IPS-NIHi7 (cell line): Measurements from ENCODE around the gene BOD1L1.

Source experiments
- DNase-seq: peaks from one replicate; pipeline ENCODE4 v3.0.0; 2012; ENCODE audit warnings: mixed read lengths; ENCODE audit errors: extremely low spot score

BOD1L1 gene

DNA sequence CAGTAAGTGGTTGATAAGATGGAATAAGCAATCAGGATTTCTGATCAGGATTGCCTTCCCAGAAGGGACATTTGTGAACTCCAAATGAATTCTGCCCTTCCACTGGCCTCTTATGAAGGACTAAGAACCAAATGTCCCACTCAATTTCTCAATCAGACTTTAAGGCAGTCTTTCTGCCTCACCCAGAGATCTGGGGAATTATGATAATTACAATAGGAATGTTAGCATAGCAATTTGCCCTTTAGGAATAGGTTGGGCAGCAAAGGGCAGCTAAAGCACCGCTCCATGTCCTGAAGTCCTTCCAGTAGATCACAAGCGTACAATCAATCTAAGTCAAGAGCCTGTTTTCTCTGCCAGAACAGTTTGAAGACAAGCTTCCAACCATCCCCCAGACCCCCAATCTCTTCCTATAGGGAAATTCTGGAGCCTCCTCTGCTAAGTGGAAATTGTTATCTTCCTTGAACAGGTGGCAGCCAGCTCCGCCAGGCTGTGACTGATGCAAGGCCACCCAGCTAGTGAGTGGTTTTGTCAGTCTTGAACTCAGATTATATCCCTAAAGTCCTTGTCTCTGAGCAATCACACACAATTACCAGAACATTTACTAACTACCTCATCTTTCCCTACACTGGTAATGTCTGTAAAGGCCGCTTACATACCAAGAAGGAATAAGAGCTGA lies 101.8 kb downstream of the BOD1L1 start:
- no peak for DNase-seq

DNA sequence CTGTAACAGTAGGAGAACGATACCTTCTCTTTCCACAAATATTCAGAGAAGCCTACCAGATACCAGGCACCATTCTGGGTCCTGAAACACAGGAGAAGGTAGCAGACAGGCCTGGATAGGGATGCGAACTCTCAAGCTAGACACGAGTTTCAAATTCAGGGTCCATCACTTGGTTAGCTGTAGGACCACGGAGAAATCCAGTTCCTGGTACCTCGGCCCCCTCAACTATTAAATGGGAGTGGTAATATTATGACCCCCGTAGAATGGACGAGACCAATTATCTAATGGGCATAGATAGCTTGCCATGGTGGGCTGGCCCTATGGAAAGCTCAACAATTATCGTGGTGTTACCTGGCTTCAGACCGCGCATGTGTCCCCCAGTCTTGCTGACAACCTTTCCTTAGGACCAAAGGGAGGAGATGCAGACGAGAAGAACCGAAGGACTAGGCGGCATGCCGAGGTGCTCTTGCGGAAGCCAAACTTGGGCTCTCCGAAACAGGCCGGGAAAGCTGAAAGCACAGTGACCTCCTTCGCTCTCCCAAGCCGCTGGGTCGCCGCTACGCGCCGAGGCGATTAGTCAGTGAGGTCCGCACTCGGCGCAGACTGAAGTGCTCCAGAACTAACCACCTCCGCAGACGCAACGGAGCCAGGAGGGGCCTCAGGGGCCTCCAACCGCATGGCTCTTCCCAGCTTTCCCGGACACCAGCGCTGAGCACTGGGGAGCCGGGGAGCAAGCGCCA lies 102.9 kb downstream of the BOD1L1 start:
- no peak for DNase-seq

DNA sequence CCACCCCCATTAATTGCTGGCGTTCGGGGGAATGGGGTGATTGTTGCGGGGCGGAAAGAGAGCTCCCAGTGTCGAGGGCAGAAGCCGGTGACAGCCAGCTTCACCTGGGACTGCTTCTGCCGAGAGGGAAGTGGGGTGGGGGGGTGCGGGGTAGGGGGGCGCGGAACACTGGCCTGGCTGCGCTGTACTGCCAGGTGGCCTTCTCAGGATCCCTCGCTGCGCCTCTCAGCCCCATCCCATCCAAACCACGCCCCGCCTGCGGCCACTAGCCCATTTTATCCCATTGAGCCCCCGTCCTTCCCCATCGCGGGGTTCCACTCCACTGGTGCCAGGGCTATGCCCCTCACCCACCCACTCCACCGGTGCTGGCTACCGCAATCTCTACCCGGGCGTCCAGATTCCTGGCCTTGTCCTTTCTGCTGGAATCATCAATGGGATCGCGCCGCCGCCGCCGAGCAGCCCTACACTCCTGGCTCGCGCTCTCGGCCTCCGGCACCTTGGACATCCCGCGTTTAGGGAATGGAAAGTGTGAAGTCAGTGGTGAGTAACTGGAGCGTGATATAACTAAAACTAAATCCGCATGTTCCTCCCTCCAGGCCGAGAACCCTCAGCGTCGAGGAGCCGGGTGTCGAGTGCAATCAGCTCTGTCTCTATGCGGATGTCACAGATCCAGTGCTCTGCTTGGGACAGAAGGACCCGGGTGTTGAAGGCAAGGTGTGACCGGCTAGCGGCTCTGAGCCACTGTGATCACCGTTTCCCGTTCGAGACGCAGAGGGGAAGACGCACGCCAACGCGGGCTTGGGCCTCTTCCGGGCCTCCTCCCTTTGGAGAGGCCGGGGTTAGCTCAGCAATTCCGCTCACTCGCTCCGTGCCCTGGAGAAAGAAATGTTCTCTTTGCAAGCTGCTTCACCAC lies 103.7 kb downstream of the BOD1L1 start:
- DNase-seq: no peak

DNA sequence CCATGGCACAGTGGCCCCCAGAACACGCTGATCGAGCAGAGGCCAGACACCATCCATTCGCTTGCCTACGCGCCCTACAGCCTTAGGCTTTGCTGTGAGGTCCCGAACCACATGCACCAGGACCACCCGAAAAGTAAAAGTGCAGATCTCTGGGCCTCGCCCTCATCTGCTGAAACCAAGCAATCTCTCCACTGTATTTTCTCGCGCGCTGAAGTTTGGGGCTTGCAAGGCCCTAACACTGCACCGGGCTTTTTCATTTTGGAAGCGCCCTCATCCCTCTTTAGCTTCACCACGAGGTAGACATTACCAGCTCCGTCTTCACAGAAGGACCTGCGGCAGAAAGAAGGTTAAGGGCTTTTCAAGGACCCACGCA lies 104.4 kb downstream of the BOD1L1 start:
- no peak for DNase-seq

DNA sequence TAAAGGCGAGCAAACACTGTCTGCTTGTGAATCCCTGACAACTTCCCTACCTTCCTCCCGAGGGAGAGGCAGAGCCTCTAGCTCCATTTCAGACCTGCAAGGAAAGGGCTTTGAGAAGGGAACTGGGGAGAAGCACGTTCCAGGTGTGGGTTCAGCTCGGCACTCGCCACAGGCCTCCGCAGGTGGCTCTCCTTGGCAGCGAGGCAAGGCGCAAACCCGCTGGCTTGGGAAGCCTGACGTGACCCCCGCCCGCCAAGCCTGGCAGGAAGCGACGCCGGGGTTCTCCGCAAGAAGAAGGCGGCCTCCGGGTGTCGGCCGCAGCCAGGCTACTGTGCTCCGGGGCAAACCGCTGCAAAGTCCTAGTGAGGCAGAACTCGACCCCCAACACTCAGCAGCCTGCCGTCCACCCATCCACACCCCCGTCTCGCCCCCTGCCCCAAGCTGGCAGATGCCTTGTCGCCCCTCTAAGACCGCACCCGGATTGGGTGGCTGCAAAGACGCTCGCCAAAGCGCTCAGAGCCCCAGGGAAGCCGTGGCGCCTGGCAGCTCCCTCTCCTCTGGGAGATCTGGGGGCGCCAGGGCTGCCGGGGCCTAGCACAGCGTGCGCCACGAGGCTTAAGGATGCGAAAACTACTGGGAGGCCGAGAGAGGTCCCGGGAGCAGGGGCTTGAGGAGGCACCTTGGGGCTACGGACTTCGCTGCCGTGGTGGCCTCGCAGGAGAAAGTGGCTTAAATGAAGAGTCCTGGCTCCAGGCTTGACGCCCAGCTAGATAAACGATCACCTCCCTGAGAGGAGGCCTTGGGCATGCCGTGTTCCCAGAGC lies 105.0 kb downstream of the BOD1L1 start:
- DNase-seq: no peak

DNA sequence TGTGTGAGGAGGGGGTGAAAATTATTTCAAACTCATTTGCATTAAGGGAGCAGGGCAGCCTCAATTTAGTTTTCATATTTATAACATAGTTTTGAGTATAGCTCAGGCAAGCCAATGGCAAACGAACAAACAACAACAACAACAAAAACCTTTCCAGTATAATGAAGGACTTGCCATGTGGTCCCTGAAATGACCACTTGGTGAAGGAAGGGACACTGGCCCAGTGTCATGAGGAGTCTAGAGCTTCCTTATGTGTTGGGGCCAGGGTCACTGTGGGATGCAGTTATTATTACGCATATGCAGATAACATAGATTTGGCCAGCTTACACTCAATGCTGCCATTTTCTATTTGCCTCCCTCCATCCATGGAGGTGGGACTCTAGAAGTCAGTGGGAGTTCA lies 106.5 kb downstream of the BOD1L1 start:
- DNase-seq: no peak
